Daoy (cell line): ENCODE measurements around the gene COA5. TPM values are rescaled to one million over a fixed set of nuclear protein-coding genes. Genes with fewer than 3 reads are reported as not detected.

Experiments used
- DNase-seq: peaks from one replicate; pipeline ENCODE4 v3.0.0-alpha.2; 2015; ENCODE audit warnings: low read depth
- total RNA-seq: library from RNA; depleted of rRNA; stranded (reverse); fragments of >200 nt; shearing (Covaris generic); gene quantifications from 2 replicates; pipeline ENCODE4 v1.2.3, GENCODE V29; 2014; rRNA removed

COA5 gene, protein sequence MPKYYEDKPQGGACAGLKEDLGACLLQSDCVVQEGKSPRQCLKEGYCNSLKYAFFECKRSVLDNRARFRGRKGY
- 22.3 and 26.1 TPM in 2 replicates for total RNA-seq

DNA sequence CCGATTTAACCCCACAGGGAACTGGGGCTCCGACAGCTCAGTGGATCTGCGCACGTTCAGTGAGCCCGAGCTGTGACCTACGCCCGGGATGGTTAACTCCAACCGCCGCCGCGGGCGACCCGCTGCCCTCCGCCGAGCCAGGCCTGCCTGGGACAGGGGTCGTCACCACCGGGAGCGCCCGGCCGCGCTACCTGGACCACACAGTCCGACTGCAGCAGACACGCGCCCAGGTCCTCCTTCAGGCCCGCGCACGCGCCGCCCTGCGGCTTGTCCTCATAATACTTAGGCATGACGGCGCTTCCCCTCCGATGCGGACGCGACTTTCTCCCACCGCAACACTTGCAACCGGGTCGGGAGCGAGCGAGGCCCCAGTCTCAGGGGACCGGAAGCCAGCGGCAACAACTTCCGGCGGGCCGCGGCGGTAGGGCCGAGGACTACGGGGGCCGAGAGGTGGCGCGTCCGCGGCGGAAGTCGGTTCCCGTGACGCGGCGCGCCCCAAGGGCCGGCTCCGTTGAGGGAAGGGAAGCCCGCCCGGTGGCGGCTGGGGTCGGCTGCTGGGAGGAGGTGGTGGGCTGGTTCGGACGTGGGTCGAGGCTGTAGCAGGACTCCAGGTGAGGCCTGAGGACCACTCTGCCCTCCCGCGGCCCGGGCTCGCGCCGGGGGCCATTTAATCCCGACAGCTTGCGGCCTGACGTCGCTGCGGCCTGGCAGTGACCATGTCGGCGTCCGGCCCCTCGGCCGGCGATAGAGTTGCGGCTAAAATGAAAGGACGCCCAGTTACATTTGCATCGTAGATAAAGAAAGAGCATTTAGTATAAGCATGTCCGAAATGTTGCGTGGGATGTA, at the start of gene COA5, which contains the start of gene UNC50:
TSS of gene COA5 (minus strand) at position 397 of the 846 bp plus-strand sequence. CDS start at position 290, 107 bp downstream.
TSS of gene UNC50 (plus strand) at position 474 of the 846 bp plus-strand sequence. CDS start 1,171 bp downstream, outside the sequence.
- peak; percentile 94 for DNase-seq

DNA sequence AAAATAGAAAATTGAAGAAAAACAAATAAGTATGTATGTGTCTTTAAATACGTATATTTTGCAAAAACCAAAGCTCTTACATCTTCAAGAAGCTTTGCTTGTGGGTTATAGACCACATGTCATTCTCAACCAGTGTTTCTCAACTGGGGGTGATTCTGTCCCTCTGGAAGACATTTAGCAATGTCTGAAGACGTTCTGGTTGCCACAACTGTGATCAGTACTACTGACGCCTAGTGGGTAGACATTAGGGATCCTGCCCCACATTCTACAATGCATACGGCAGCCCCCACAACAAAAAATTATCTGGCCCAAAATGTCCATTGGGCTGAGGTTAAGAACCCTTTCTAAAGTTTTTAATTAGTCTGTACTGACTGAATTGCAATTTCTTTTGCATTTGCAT, 48.5 kb upstream of the COA5 start:
- no peak for DNase-seq

DNA sequence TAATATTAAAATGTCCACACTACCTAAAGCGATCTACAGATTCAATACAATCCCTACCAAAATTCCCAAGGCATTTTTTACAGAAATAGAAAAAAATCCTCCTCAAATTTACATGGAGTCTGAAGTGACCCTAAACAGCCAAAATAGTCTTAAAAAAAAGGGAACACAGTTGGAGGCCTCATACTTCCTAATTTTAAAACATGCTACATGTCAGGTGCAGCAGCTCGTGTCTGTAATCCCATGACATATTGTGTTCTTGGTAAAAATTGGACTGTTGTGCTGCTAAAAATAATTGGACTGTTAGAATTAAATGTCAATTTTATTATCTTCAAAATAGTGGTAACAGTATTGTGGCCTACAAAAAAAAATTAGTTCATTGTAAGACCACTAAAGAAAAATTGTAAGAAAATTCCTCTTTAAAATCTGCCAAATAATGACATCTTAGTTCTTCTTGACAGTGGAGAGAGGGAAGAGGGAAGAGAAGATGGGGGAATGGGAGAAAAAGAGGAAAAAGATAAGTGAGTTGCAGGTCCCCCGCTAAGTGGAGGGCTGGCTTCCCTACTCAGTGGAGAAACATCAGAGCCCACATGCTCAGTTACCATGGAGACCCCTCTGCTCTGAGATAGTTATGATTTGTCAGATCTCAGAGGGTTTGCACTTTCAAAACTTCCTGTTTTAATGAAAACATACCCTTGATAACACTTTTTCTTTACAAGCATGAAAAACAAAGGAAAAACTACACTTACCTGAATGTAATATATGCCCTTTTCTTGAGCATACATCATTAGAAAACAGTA, 46.6 kb upstream of the COA5 start:
- no peak for DNase-seq

DNA sequence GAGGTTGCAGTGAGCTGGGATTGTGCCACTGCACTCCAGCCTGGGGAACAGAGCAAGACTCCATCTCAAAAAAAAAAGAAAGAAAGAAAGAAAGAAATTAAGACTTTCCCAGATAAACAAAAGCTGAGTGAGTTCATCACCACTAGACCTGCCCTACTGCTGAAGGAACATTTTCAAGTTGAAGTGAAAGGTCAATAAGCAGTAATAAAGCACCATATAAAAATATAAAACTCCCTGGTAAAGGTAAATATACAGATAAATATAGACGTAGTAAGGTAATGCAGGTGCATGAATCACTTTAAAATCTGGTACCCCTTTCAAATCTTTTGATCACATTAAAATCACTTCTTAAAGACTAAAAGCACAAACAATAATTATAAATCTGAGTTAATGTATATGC, 42.7 kb upstream of the COA5 start:
- DNase-seq: no peak

DNA sequence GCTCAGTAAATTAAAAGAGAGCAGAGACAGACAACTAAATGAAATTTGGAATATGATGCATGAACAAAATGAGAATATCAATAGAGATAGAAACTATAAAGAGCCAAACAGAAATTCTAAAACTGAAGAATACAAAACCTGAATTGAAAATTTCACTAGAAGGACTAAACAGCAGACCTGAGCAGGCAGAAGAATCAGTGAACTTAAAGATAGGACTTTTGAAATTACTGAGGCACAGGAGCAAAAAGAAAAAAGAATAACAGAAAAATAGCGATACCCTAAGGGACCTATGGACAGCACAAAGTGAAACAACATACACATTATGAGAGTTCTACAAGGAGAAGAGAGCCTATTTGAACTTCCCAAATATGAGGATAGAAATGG, 41.7 kb upstream of the COA5 start:
- DNase-seq: no peak

DNA sequence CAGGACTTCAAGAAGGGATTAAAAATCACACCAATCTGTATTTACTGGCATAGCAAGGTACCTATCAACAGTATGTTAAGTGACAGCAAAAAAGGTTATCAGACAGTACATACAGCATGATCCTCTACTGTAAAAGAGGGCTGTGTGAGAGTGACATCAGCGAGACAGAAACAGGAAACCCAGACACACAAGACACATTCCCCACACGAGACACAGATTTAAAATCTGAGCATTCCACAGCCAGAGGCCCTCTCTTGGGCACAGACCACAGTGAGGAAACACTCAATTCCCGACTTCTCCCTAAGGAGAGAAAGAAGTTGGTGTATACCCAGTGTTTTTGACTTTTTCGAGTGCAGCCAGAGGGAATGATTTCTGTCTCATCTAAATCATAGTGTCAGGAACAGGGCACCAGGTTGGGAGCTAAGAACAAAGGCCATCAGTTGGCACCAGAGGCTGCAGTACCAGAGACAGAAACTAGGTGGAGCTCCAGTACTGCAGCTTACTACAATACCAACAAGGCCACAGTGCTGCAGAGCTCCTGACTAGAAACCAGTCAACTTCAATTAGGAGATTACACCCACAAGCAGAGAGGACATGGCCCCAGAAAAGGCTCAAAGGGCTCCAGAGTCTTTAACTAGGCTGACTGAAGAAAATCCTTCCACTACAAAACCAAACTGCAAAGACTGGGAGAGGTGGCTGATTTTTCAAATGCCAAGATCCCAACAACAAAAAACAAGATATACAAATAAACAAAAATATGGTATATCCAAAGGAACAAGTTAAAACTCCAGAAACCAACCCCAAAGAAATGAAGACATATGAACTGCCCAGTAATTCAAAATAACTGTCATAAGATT, 41.1 kb upstream of the COA5 start:
- DNase-seq: peak; percentile 66

DNA sequence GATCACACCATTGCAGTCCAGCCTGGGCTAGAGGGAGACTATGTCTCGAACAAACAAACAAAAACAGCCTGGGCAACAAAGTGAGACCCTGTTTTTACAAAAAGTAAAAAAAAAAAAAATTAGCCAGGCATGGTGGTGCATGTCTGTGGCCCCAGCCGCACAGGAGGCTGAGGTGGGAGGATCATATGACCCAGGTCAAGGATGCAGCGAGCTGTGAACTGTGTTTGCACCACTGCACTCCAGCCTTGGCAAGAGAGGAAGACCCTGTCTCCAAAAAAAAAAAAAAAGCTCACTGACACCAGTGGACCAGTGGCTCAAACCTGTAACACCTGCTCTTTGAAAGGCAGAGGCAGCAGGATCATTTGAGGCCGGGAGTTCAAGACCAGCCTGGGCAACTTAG, 40.1 kb upstream of the COA5 start:
- no peak for DNase-seq

DNA sequence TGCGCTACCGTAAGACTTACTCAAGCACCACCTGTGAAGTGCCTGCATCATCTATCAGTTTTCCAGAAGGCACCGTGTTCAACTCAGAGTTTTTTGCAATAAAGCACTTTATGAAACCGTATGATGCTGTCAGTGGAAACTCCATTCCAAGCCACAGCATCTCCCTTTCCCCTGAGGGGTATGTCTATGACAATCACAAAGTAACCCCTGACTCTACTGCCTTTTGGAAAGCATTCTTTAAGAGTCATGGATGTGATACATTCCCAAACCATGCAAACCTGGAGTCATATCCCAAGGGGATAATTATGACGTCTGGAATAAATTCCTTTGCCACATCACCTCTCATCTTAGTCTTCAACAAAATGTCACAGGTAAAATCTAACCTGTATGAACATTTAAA, 39.3 kb upstream of the COA5 start:
- DNase-seq: no peak

DNA sequence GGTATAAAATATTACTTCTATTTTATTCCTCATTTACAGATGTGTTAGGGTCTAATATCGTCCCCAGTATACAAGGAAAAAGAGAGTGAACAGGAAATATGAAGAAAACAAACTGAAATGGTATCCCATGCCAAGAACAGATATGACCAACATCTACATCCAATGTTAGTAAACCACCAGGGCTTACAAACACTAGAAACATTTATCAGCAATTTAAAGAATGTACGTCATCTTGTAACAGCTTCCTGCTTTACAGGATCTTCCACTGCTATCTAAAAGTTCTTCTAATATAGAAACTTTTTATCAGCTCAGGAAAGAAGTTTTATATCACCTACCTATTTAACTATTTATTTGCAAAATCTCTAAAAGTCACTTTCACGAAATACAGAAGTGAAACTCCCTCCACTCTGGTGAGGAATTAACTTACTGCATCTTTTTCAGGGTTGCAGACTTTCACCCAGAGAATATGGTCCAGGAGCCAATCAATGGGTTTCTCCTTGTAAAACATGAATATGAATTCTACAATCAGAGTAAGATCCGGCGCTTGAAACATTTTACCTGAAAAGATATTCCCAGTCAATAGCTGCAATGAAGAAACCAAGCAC, 35.3 kb upstream of the COA5 start:
- no peak for DNase-seq

DNA sequence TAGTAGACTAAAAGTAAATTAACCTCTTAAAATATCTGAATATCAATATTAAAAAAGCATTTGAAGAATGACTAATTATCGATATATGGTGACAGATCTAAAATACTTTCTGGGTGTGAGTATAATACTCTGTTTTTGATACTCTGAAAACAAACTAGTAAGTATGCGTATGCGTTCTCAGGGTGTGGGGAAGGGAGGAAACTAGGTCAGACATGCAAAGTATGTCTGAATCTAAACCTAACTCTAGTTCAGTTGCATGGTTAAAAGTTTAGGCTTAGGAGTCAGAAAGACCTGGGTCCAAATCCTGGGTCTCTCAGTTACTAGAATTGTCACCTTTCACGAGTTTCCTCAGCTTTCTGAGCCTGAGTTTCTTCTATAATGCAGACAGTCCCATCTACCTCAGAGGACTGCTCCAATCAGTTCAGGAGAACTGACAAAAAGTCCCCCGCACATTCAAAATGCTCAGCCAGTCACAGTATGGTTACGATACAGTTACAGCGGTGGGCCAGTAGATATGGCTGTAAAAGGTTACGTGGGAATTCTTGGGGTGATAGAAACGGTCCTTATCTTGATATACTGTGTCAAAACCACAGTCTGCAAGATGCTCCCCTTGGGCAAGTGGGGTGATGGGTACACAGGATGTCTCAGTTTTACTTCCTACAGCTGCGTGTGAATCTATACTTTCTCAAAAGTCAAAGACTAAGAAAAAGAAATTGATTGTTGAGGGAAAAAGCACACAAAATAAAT, 29.3 kb upstream of the COA5 start:
- DNase-seq: no peak

DNA sequence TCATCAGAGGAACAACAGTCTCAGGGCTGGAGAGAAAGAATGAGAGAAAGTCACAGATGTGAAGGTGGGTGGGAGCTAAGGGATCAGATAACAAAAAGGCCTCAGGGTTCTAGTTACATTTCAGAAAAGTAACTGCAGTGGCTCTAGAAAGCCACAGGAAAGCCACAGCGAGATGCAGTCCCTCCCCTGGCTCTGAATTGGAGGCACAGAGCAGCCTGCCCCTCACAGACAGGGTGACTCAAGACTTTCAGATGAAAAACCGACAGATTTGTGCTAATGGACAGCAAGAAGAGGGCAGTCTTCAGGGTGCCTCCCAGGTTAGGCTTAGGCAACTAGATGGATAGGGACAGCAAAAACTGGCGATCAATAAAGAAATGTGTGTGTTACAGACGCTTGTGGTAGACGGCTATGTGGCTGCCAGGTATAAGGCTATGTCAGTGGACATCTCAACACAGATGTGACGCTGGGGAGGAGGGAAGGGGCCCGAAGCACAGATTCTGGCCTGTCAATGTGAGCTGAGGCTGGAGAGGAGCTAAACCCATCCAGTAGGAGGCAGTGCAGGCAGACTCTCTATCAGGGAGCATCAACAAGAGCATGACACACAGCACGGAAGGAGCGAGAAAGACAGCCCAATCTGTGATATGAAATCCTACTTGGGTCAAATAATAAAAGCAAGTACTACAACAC, 26.2 kb upstream of the COA5 start:
- DNase-seq: peak; percentile 30

DNA sequence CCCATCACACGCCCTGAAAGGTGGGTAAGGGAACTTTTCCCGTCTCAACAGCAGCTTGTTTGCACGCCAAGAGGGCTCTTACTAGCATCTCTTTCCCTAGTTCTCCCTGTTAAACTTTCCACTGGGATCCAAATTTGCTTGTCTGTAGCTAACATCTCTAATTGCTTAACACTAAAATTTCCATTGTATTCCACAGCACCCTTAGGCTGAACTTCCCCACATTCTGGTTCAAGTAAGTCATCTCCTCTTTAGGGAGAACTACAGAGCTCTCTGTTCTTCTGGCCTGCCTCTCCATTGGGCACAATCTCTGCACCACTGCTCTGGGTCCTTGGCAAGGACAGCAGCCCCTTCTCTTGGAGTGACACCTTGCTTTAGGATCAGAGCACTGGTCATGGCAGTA, 24.0 kb upstream of the COA5 start:
- no peak for DNase-seq

DNA sequence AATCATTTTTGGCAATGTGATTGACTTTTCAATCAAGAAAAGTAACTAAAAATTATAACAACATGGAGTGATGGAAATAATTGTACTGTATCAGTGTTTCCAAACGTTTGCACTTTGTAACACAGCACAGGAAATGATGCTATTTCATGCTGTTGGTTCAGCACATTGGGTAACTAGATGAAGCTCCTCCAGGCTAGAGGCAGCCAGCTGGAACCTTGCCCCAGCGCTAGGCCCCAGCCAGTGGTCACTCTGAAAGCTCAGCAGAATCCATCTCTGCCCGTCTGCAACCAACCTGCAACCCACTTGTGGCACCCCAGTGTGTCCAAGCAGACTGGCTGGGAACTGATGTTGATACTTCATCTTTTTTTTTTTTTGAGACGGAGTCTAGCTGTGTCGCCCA, 15.3 kb upstream of the COA5 start:
- no peak for DNase-seq

DNA sequence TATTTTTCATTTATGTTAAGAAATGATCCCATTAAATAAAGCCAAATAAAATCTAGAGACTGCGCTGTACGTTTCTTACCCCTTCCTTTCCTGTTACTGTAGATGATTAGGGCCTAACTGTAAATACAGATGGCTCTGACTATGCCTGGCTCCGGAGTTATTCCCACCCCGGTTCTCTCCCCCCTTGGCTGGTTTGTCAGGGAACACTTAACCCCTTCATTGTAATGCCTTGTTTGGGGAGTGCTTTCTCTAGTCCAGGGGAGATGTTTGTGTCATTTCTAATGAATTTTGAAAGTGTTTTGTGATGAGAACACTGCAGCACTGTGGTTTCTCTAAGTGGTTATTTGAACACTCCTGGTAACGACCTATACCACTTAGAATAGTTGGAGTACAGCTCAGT, 8.8 kb upstream of the COA5 start:
- no peak for DNase-seq

DNA sequence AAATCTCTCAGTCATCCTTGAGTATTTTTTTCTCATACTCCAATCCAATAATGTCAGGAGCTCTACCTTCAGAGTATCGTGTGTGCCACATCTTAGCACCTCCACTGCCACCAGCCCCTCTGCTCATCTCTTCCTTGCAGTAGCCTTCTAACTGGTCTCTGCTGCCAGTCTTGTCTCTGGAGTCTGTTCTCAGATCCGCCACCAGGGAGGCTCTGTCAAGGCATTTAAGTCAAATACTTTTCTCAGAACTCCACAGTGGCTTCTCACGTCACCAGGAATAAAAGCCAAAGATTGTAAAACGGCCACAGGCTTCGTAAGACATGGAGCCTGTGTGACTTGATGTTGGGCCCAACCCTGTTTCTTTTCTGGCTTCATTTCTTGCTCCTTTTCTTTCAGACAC, 7.2 kb upstream of the COA5 start:
- no peak for DNase-seq

DNA sequence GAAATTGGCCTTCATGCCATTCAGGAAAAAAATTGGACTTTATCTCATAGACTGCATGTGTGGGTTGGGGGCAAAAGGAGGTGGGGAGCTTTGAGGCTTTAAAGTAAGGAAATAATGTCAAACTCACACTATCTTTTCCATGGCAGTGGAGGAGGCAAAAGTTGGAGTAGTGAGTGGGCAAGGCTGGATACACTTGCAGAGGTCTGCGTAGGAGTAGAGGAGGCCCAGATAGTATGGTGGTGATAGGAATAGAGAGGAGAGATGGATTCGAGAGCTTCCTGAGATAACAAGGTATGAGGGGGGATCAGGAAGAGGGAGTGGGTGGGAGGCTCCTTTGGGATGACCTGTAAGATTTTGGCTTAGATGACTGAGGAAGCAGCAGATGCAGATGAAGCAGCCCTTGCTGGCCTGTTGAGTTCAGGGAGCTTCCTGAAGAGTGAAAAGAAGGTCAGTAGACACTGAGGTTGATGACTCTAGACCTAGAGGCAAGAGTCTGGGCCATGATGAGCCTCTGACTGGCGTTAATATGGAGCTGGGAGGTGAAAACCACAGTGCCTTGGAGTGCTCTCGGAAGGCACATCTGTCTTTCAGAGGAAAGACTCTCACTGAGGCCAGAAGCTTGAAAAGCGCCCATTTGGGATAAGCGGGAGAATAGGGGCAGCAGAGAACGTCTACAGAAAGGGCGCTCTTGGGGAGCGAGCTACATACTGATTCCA, 5.9 kb upstream of the COA5 start:
- no peak for DNase-seq

DNA sequence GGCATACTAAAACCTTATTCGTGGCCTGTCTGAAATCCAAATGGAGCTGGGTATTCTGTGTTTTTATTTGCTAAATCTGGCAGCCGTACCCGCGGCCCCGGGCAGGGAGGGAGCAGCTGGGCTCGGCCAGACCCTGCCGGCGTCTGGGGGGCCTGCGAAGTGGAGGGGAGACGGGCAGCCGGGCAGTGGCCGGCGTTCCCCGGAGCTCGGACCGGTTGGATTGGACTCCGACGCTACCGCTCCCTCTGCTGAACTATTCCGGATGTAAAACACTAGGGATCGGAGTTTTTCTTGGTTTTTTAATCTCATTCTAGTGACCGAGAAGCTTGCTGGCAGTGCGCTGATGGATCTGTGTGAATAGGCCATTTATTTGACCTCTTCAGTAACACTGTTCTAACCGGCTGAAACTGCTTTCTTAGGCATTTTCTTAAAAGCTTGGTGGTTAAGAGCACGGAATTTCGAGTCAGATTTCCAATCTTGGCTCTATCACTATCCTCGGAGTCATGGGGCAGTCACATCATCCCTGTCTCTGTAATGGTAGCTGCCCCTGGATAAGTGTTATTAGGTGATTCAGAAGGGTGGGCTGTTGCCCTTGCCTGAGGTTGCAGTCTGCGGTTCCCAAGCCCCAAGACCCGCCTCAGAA, 771 bp upstream of the COA5 start:
- peak; percentile 35 for DNase-seq

DNA sequence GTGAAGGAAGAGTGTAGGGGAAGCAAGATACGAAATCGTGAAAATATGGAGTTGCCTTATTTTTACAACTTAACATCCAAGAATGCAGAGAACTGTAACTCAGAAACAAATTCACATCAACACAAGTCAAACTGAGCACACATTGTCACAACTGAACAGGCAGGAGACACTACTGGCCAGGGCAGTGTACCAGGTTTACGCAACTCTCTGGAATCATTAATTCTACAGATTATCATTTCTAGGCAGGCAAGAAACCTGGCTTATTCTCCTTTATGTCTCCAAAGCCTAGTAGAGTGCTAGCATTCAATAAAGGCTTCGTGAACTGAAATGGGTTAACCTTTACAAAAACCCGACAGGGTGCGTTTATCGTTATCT, 584 bp downstream of the COA5 start:
- no peak for DNase-seq

DNA sequence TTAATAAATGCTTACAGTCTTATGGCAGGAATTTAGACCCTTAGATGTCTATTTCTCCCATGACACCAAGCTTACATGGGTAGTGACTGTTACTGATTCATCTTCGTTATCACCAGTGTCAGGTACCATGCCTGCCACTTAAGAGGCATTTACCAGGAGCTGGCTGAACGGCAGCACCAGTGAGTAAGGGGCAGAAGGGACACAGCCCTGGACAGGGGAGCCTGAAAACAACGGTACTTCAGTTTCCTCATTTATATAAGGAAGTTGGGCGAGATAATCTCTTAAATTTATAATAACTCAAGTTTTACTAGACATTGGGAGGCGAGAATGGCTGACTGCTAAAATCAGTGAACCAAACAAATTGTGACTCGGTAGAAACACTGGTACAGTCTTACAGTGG, 1.2 kb downstream of the COA5 start:
- DNase-seq: no peak
